ENCODE measurements around the gene ZFP90. TPM values are rescaled to one million over a fixed set of nuclear protein-coding genes. Genes with fewer than 3 reads are reported as not detected.
"Not testable (repeated sequence)": the region's sequence is repeated elsewhere in the genome, so short reads cannot be mapped to it uniquely, and the experiment has no call there.

Gene ZFP90
- total and polyA plus RNA-seq, 2 donors (not counting 1 experiment from before 2014, with no cell fraction given), result 18.7 to 42.8 TPM

DNA sequence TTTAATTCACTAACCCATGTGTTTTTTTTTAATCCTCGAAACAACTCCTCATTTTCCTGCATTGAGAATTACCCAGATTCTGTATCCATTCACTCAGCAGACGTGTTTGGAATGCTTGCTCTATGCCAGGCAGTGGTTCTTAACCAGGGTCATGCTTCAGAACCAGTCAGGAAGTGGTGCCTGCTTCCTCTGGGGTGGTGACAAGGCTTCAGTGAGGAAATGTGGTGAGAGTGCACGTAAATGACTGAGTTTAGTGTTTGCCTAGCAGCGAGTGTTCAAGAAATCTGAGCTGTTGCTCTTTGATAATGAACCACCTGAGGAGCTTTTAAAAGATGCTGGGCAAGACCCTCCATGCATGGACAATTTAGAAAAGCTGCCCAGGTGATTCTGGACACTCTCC lies 9.9 kb downstream of the ZFP90 start:
- no peaks in the 10 kb centered on the region for H3K79me2 ChIP-seq (ENCODE audit: control insufficient read depth, insufficient read depth, low read length)
- H3K4me2 ChIP-seq (ENCODE audit: extremely low read depth, insufficient read depth, low read length), result no peak overlapping the region
- no peaks in the 10 kb centered on the region for H3K27me3 ChIP-seq (ENCODE audit: control insufficient read depth, insufficient read depth, low read length)
- H3K9me3 ChIP-seq (ENCODE audit: control insufficient read depth, insufficient read depth, low read depth, low read length), result no peaks in the 10 kb centered on the region
- no peak overlapping the region for H3K4me3 ChIP-seq (replicated peaks in 1 of 4; ENCODE audit: control extremely low read depth in 1 of 4, insufficient read depth in 1 of 4, low read depth in 3 of 4, low read length in 4 of 4)
- no peaks in the 10 kb centered on the region for H4K20me1 ChIP-seq (ENCODE audit: control insufficient read depth, extremely low read depth, insufficient read depth, low read length)
- H3K9ac ChIP-seq (ENCODE audit: insufficient read depth, low read length), result no peak overlapping the region
- peak in 1 of 2 donors; percentile 16 for DNase-seq (ENCODE audit: low read depth in 2 of 2)
- H3K36me3 ChIP-seq (ENCODE audit: control insufficient read depth, insufficient read depth, low read length), result no peaks in the 10 kb centered on the region
- TF ChIP-seq, protein P1, sequence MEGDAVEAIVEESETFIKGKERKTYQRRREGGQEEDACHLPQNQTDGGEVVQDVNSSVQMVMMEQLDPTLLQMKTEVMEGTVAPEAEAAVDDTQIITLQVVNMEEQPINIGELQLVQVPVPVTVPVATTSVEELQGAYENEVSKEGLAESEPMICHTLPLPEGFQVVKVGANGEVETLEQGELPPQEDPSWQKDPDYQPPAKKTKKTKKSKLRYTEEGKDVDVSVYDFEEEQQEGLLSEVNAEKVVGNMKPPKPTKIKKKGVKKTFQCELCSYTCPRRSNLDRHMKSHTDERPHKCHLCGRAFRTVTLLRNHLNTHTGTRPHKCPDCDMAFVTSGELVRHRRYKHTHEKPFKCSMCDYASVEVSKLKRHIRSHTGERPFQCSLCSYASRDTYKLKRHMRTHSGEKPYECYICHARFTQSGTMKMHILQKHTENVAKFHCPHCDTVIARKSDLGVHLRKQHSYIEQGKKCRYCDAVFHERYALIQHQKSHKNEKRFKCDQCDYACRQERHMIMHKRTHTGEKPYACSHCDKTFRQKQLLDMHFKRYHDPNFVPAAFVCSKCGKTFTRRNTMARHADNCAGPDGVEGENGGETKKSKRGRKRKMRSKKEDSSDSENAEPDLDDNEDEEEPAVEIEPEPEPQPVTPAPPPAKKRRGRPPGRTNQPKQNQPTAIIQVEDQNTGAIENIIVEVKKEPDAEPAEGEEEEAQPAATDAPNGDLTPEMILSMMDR (conservative IDR thresholded peaks at IDR 0.05 in 1 of 2, IDR thresholded peaks at IDR 0.05 in 1 of 2; ENCODE audit: low read depth in 1 of 2, low read length in 2 of 2), result no peak
- TF ChIP-seq EZH2 (IDR thresholded peaks at IDR 0.05; ENCODE audit: low read length, missing control alignments), result no peak
- H3K27ac ChIP-seq (ENCODE audit: insufficient read depth, low read length), result no peak overlapping the region
- no peak overlapping the region for H2AFZ ChIP-seq (ENCODE audit: low read length)
- H3K4me1 ChIP-seq (ENCODE audit: control insufficient read depth, extremely low read depth, insufficient read depth, low read length), result no peaks in the 10 kb centered on the region

DNA sequence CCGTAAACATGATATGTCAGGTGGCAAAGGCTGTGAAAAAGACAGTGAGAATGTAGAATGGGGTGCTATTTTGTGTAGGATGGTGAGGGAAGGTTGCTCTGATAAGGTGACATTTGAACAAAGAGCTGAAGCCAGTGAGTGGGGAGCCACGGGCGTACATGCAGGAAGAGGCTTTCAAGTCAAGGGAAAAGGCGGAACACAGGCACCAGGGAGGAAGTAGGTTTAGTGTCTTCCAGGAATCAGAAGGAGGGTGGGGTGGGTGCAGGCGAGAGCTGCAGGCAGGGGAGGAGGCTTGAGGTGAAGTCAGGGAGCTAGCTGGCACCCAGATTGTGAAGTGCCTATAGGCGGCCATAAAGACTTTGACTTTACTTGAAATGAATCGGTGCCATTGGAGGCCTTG lies 14.1 kb downstream of the ZFP90 start:
- Histone ChIP-seq H3K9ac (ENCODE audit: insufficient read depth, low read length) (no peak overlapping the region), H2AFZ (ENCODE audit: low read length) (no peak overlapping the region), H3K4me2 (ENCODE audit: extremely low read depth, insufficient read depth, low read length) (no peak overlapping the region), H3K9me3 (ENCODE audit: control insufficient read depth, insufficient read depth, low read depth, low read length) (no peaks in the 10 kb centered on the region), H3K79me2 (ENCODE audit: control insufficient read depth, insufficient read depth, low read length) (no peaks in the 10 kb centered on the region), H3K36me3 (ENCODE audit: control insufficient read depth, insufficient read depth, low read length) (no peaks in the 10 kb centered on the region), H3K27me3 (ENCODE audit: control insufficient read depth, insufficient read depth, low read length) (no peaks in the 10 kb centered on the region), H3K4me1 (ENCODE audit: control insufficient read depth, extremely low read depth, insufficient read depth, low read length) (no peaks in the 10 kb centered on the region), H3K4me3 (replicated peaks in 1 of 4; ENCODE audit: control extremely low read depth in 1 of 4, insufficient read depth in 1 of 4, low read depth in 3 of 4, low read length in 4 of 4) (no peak overlapping the region), H3K27ac (ENCODE audit: insufficient read depth, low read length) (no peak overlapping the region), H4K20me1 (ENCODE audit: control insufficient read depth, extremely low read depth, insufficient read depth, low read length) (no peaks in the 10 kb centered on the region)
- DNase-seq (ENCODE audit: low read depth in 2 of 2), result no peak
- TF ChIP-seq, protein P1 (conservative IDR thresholded peaks at IDR 0.05 in 1 of 2, IDR thresholded peaks at IDR 0.05 in 1 of 2; ENCODE audit: low read depth in 1 of 2, low read length in 2 of 2), result no peak
- TF ChIP-seq EZH2 (IDR thresholded peaks at IDR 0.05; ENCODE audit: low read length, missing control alignments), result no peak

DNA sequence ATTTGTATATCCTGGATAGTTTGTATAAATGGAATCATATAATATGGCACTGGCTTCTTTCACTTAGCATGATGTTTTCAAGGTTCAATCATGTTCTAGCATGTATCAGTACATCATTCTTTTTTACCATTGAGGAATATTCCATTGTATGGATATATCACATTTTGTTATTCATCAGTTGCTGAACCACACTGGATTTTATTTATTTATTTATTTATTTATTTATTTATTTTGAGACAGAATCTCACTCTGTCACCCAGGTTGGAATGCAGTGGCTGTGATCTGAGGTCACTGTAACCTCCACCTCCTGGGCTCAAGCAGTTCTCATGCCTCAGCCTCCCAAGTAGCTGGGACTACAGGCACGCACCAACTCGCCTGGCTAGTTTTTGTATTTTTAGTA lies 21.2 kb downstream of the ZFP90 start:
- H2AFZ ChIP-seq (ENCODE audit: low read length); H3K4me3 ChIP-seq (replicated peaks in 1 of 4; ENCODE audit: control extremely low read depth in 1 of 4, insufficient read depth in 1 of 4, low read depth in 3 of 4, low read length in 4 of 4); H3K36me3 ChIP-seq (ENCODE audit: control insufficient read depth, insufficient read depth, low read length); H3K9ac ChIP-seq (ENCODE audit: insufficient read depth, low read length); H4K20me1 ChIP-seq (ENCODE audit: control insufficient read depth, extremely low read depth, insufficient read depth, low read length); H3K27ac ChIP-seq (ENCODE audit: insufficient read depth, low read length); H3K9me3 ChIP-seq (ENCODE audit: control insufficient read depth, insufficient read depth, low read depth, low read length); H3K4me2 ChIP-seq (ENCODE audit: extremely low read depth, insufficient read depth, low read length); H3K27me3 ChIP-seq (ENCODE audit: control insufficient read depth, insufficient read depth, low read length); H3K79me2 ChIP-seq (ENCODE audit: control insufficient read depth, insufficient read depth, low read length); DNase-seq (ENCODE audit: low read depth in 2 of 2); H3K4me1 ChIP-seq (ENCODE audit: control insufficient read depth, extremely low read depth, insufficient read depth, low read length): not testable (repeated sequence)
